Stomach (tissue), 9 donors: ENCODE measurements around the gene DCDC2B. TPM values are rescaled to one million over a fixed set of nuclear protein-coding genes. Genes with fewer than 3 reads are reported as not detected.

Experiments used
- DNase-seq, 2 donors: peaks; one replicate each; pipeline versions ENCODE4 v3.0.0 to v3.0.0-alpha.2; 2013 to 2019
- H3K27ac ChIP-seq, 5 donors: fragments of 200-600 bp in 4 of 5; sonication (generic) in 4 of 5; one replicate each; pipeline ENCODE4 v1.5.1; 2013 to 2019; ENCODE audit warnings: mild to moderate bottlenecking in 1 of 5, moderate library complexity in 1 of 5
- H3K27me3 ChIP-seq, 3 donors: fragments of 200-600 bp; sonication (generic); one replicate each; pipeline ENCODE4 v1.5.1; 2017 to 2019; ENCODE audit warnings: mixed run types in 1 of 3
- H3K36me3 ChIP-seq, 4 donors: fragments of 200-600 bp; sonication (generic); 1 replicate in 3 of 4; 2 replicates in 1 of 4; pipeline ENCODE4 v1.5.1; 2016 to 2019
- H3K4me1 ChIP-seq, 4 donors: fragments of 200-600 bp; sonication (generic); one replicate each; pipeline ENCODE4 v1.5.1; 2016 to 2019
- H3K4me3 ChIP-seq, 4 donors: fragments of 200-600 bp; sonication (generic) in 3 of 4; one replicate each; pipeline ENCODE4 v1.5.1; 2016 to 2019; ENCODE audit warnings: mild to moderate bottlenecking in 1 of 4
- H3K9me3 ChIP-seq, 4 donors: fragments of 200-600 bp; sonication (generic); one replicate each; pipeline ENCODE4 v1.5.1; 2016 to 2019
- CTCF ChIP-seq, 7 experiments: fragments of 450-650 bp in 4 of 7; fragments of 200-600 bp in 3 of 7; sonication (generic) in 3 of 7; IDR thresholded peaks; one replicate each; pipeline ENCODE4 v1.5.1; 2016 to 2019; ENCODE audit warnings: antibody characterized with exemption in 7 of 7, control low read depth in 2 of 7, mild to moderate bottlenecking in 1 of 7
- EP300 ChIP-seq: sonication (generic); formaldehyde crosslinking; IDR thresholded peaks from one replicate; pipeline ENCODE4 v1.6.1; 2017; ENCODE audit warnings: antibody characterized with exemption
- POLR2A ChIP-seq, 4 donors: fragments of 450-650 bp; IDR thresholded peaks; one replicate each; pipeline ENCODE4 v1.6.1; 2016; ENCODE audit warnings: antibody characterized with exemption in 4 of 4, control low read depth in 2 of 4, mild to moderate bottlenecking in 1 of 4, moderate library complexity in 1 of 4
- POLR2AphosphoS5 ChIP-seq, 3 donors: sonication (generic); formaldehyde crosslinking; IDR thresholded peaks; one replicate each; pipeline ENCODE4 v1.6.1; 2016; ENCODE audit warnings: antibody characterized with exemption in 3 of 3
- WGBS, 5 donors: extraction: QIAGEN DNeasy Blood & Tissue Kit in 3 of 5; methylation state at CpG; one replicate each; pipeline versions ENCODE4 v1.1.5 to v1.1.7; 2013 to 2018; 5-methylcytosine and 5-hydroxymethylcytosine counted together
- intact Hi-C: fragments of 100-400 bp; cut with DNase I; formaldehyde crosslinking; loops from one replicate; pipeline ENCODE4 v1.15.1; 2023; ENCODE audit warnings: low total_unique reads
- polyA plus RNA-seq, 3 donors: library from polyadenylated mRNA; stranded (reverse); fragments of 200-250 nt; gene quantifications; one replicate each; pipeline ENCODE4 v1.2.3, GENCODE V29; 2013
- total RNA-seq, 5 donors: library from RNA; depleted of rRNA; stranded (reverse); fragments of >200 nt; gene quantifications; one replicate each; pipeline versions ENCODE4 v1.1.0 to v1.2.3, GENCODE V29; 2014 to 2016
- donor health status: healthy with polysubstance abuse.
- donor health status: Bipolar disorder and iron deficiency.
- donor health status: healthy.

Gene DCDC2B
- total and polyA plus RNA-seq, 8 donors: not detected

GRCh38 chr1:32184650-32185049 is 24.2 kb upstream of the DCDC2B start:
- no peaks in the 10 kb centered on the region for H3K27me3 ChIP-seq
- no peak overlapping the region for H3K4me3 ChIP-seq
- H3K9me3 ChIP-seq: no peaks in the 10 kb centered on the region
- intact Hi-C loops: no loop called here
- TF ChIP-seq EP300 (no peak), POLR2AphosphoS5 (IDR thresholded peaks at IDR 0.05) (no peak), POLR2A (IDR thresholded peaks at IDR 0.05) (no peak), CTCF (IDR thresholded peaks at IDR 0.05) (no peak)
- H3K27ac ChIP-seq: no peak overlapping the region
- H3K4me1 ChIP-seq: peaks cover 20 to 70% (median 47%) of the 10 kb centered on the region in 4 donors
- H3K36me3 ChIP-seq: peaks cover 43 to 84% (median 82%) of the 10 kb centered on the region in 4 donors
- DNase-seq: no peak

GRCh38 chr1:32186077-32186476 is 22.8 kb upstream of the DCDC2B start:
- no peak for TF ChIP-seq EP300
- Histone ChIP-seq H3K36me3 (peaks cover 57 to 98% (median 96%) of the 10 kb centered on the region in 4 donors), H3K9me3 (no peaks in the 10 kb centered on the region), H3K27me3 (no peaks in the 10 kb centered on the region), H3K4me1 (peaks cover 13 to 63% (median 37%) of the 10 kb centered on the region in 4 donors), H3K4me3 (no peak overlapping the region), H3K27ac (no peak overlapping the region)
- intact Hi-C loops: no loop called here
- WGBS, 5 donors: 86 to 95% (median 90%) methylated on average over 2 of the region's 2 CpGs
- no peak for DNase-seq

- no peaks in the 10 kb centered on the region for H3K27me3 ChIP-seq
- H3K4me1 ChIP-seq: peaks cover 9 to 59% (median 33%) of the 10 kb centered on the region in 4 donors
- no peaks in the 10 kb centered on the region for H3K9me3 ChIP-seq
- H3K4me3 ChIP-seq: no peak overlapping the region
- no peak overlapping the region for H3K27ac ChIP-seq
- no peak for TF ChIP-seq EP300
- no peak for TF ChIP-seq CTCF (IDR thresholded peaks at IDR 0.05)
- no peak for TF ChIP-seq POLR2AphosphoS5 (IDR thresholded peaks at IDR 0.05)
- TF ChIP-seq POLR2A (IDR thresholded peaks at IDR 0.05): no peak
- peaks cover 61 to 98% (median 96%) of the 10 kb centered on the region in 4 donors for H3K36me3 ChIP-seq
- intact Hi-C loops: no loop called here
- 81 to 89% (median 87%) methylated on average over 2 of the region's 2 CpGs for WGBS, 5 donors
- no peak for DNase-seq
These were observed 22.4 kb upstream of the DCDC2B start for GRCh38 chr1:32186491-32186890.

- H3K9me3 ChIP-seq: no peaks in the 10 kb centered on the region
- intact Hi-C loops: no loop called here
- no peak overlapping the region for H3K27ac ChIP-seq
- 93 to 97% (median 96%) methylated on average over 9 of the region's 9 CpGs for WGBS, 5 donors
- H3K36me3 ChIP-seq: peaks cover 75 to 100% (median 98%) of the 10 kb centered on the region in 4 donors
- DNase-seq: no peak
- TF ChIP-seq CTCF (IDR thresholded peaks at IDR 0.05) (no peak), POLR2A (IDR thresholded peaks at IDR 0.05) (no peak), POLR2AphosphoS5 (IDR thresholded peaks at IDR 0.05) (no peak), EP300 (no peak)
- peaks cover 0 to 45% (median 20%) of the 10 kb centered on the region in 4 donors for H3K4me1 ChIP-seq
- H3K4me3 ChIP-seq: no peak overlapping the region
- no peaks in the 10 kb centered on the region for H3K27me3 ChIP-seq
These were observed 21.0 kb upstream of the DCDC2B start for GRCh38 chr1:32187850-32188249.

- Histone ChIP-seq H3K4me1 (peaks cover 0 to 19% (median 6%) of the 10 kb centered on the region in 4 donors), H3K4me3 (no peak overlapping the region), H3K27ac (no peak overlapping the region), H3K9me3 (no peaks in the 10 kb centered on the region), H3K36me3 (peaks cover 90 to 100% (median 100%) of the 10 kb centered on the region in 4 donors), H3K27me3 (no peaks in the 10 kb centered on the region)
- DNase-seq: no peak
- 80 to 95% (median 94%) methylated on average over 8 of the region's 8 CpGs for WGBS, 5 donors
- intact Hi-C loops: no loop called here
- TF ChIP-seq CTCF (IDR thresholded peaks at IDR 0.05) (no peak), POLR2AphosphoS5 (IDR thresholded peaks at IDR 0.05) (no peak), POLR2A (IDR thresholded peaks at IDR 0.05) (no peak), EP300 (no peak)
These were observed 16.5 kb upstream of the DCDC2B start for GRCh38 chr1:32192220-32192948.
